Endothelial cell of umbilical vein (primary cell): ENCODE measurements around the gene DMRTC2. TPM values are rescaled to one million over a fixed set of nuclear protein-coding genes. Genes with fewer than 3 reads are reported as not detected.

Experiments
- BruUV-seq: library from RNA; stranded (reverse); fragments of 400-500 nt; replicated peaks from 2 replicates; lab custom pipeline; 2021; lab: Mats Ljungman, UMichigan
- CTCF ChIA-PET: fragments of 300-600, 350-600 bp; sonication (Branson Sonifier 250); formaldehyde crosslinking; loops from one replicate; lab custom pipeline; 2021; ENCODE audit warnings: antibody characterized with exemption, inconsistent platforms; lab: Charles Lee
- POLR2A ChIA-PET: fragments of 300-600, 350-600 bp; sonication (Branson Sonifier 250); formaldehyde crosslinking; loops from one replicate; lab custom pipeline; 2021; ENCODE audit warnings: antibody characterized with exemption, inconsistent platforms; lab: Charles Lee
- DNase-seq: peaks from one replicate; pipeline ENCODE4 v3.0.0-alpha.2; 2011; ENCODE audit warnings: low read depth, low spot score
- FAIRE-seq: peaks from 2 replicates; lab custom pipeline; 2011; peaks lifted over from hg19 to GRCh38; lab: Jason Lieb, UNC
- H2AFZ ChIP-seq: 2 replicates; pipeline ENCODE4 v1.6.0; 2012; ENCODE audit warnings: low read depth, low read length, control low read depth, inconsistent platforms
- H3K27ac ChIP-seq: 2 replicates; pipeline ENCODE4 v1.5.1; 2011; ENCODE audit warnings: low read depth, mild to moderate bottlenecking, control low read depth, low read length, moderate library complexity; ENCODE audit not compliant: insufficient read depth
- H3K27me3 ChIP-seq, 2 experiments: 2 replicates each; pipeline versions ENCODE4 v1.6.0 to v1.6.1; 2011; ENCODE audit warnings: low read length in 2 of 2, mixed read lengths in 1 of 2; ENCODE audit not compliant: control insufficient read depth in 2 of 2, insufficient read depth in 2 of 2
- H3K36me3 ChIP-seq, 2 experiments: 2 replicates in 1 of 2; 3 replicates in 1 of 2; pipeline ENCODE4 v1.5.1; 2011; ENCODE audit warnings: low read length in 2 of 2, mild to moderate bottlenecking in 1 of 2, moderate library complexity in 1 of 2; ENCODE audit not compliant: control insufficient read depth in 2 of 2, insufficient read depth in 2 of 2; ENCODE audit errors: extremely low read depth in 1 of 2
- H3K4me1 ChIP-seq: 3 replicates; pipeline ENCODE4 v1.5.1; 2011; ENCODE audit warnings: mild to moderate bottlenecking, low read length; ENCODE audit not compliant: control insufficient read depth, insufficient read depth; ENCODE audit errors: extremely low read depth
- H3K4me2 ChIP-seq: 2 replicates; pipeline ENCODE4 v1.6.1; 2011; ENCODE audit warnings: low read length, control low read depth, mixed read lengths; ENCODE audit not compliant: insufficient read depth
- H3K4me3 ChIP-seq, 3 experiments: fragments of 200-600 bp in 1 of 3; sonication (generic), shearing (Covaris generic) in 1 of 3; replicated peaks in 1 of 3; 2 replicates each; pipeline ENCODE4 v1.5.1; 2011 to 2016; ENCODE audit warnings: control low read depth in 3 of 3, low read length in 3 of 3, mild to moderate bottlenecking in 2 of 3, inconsistent platforms in 1 of 3, low read depth in 1 of 3, moderate library complexity in 1 of 3; ENCODE audit not compliant: insufficient read depth in 1 of 3
- H3K79me2 ChIP-seq: 2 replicates; pipeline ENCODE4 v1.6.0; 2012; ENCODE audit warnings: low read length, inconsistent platforms; ENCODE audit not compliant: control insufficient read depth, insufficient read depth
- H3K9ac ChIP-seq: replicated peaks from 2 replicates; pipeline ENCODE3; 2011; ENCODE audit warnings: low read length, control low read depth; ENCODE audit not compliant: insufficient read depth; ENCODE audit errors: extremely low read depth
- H3K9me1 ChIP-seq: replicated peaks from 3 replicates; pipeline ENCODE4 v1.6.0; 2011; ENCODE audit warnings: mild to moderate bottlenecking, low read length; ENCODE audit not compliant: control insufficient read depth, insufficient read depth; ENCODE audit errors: extremely low read depth
- H3K9me3 ChIP-seq: replicated peaks from 2 replicates; pipeline ENCODE4 v1.5.1; 2012; ENCODE audit warnings: low read length, inconsistent platforms; ENCODE audit not compliant: control insufficient read depth, insufficient read depth
- H4K20me1 ChIP-seq: replicated peaks from 2 replicates; pipeline ENCODE3; 2011; ENCODE audit warnings: mild to moderate bottlenecking, low read length; ENCODE audit not compliant: control insufficient read depth, insufficient read depth; ENCODE audit errors: extremely low read depth
- EZH2 ChIP-seq: IDR thresholded peaks from 2 replicates; pipeline ENCODE4 v1.6.1; 2012; ENCODE audit warnings: borderline replicate concordance, low read depth, mild to moderate bottlenecking, moderate library complexity, low read length, inconsistent platforms; ENCODE audit not compliant: severe bottlenecking
- FOS ChIP-seq: IDR thresholded peaks from 2 replicates; pipeline ENCODE4 v1.6.1; 2011; ENCODE audit warnings: mild to moderate bottlenecking, low read length, moderate library complexity, borderline replicate concordance; ENCODE audit not compliant: insufficient read depth
- GATA2 ChIP-seq: IDR thresholded peaks from 2 replicates; pipeline ENCODE4 v1.7.0; 2011; ENCODE audit warnings: low read depth, mild to moderate bottlenecking, moderate library complexity, mixed read lengths, low read length; ENCODE audit not compliant: insufficient read length, insufficient read depth
- JUN ChIP-seq: IDR thresholded peaks from 2 replicates; pipeline ENCODE4 v1.6.1; 2011; ENCODE audit warnings: borderline replicate concordance, low read depth; ENCODE audit not compliant: insufficient read length, insufficient read depth
- MYC ChIP-seq: IDR thresholded peaks from one replicate; pipeline ENCODE4 v1.6.1; 2011; ENCODE audit warnings: mild to moderate bottlenecking, low read depth, low read length
- POLR2A ChIP-seq: IDR thresholded peaks from 2 replicates; pipeline ENCODE4 v1.6.1; 2012; ENCODE audit warnings: low read depth, mild to moderate bottlenecking, control low read depth, low read length
- POLR2AphosphoS5 ChIP-seq: IDR thresholded peaks from 2 replicates; pipeline ENCODE4 v1.6.1; 2012; ENCODE audit warnings: low read depth, mild to moderate bottlenecking, control low read depth, low read length, moderate library complexity; ENCODE audit not compliant: insufficient read depth
- dilution Hi-C: fragments of 300-500 bp; cut with MboI; formaldehyde crosslinking; loops from one replicate; pipeline ENCODE4 v1.15.0; 2019; ENCODE audit warnings: low sequenced_read_pairs; ENCODE audit not compliant: extremely low pct_ligation_motif_present
- intact Hi-C: fragments of 100-400 bp; cut with micrococcal nuclease; formaldehyde crosslinking; loops from one replicate; pipeline ENCODE4 v1.10.0; 2022
- polyA plus RNA-seq, 4 experiments: library from polyadenylated mRNA; depleted of rRNA in 3 of 4; stranded (reverse) in 3 of 4; unstranded in 1 of 4; fragments of >200 nt; gene quantifications; 2 replicates each; pipeline versions ENCODE4 v1.2.1 to v1.2.3, GENCODE V29; 2011 to 2012; ENCODE audit warnings: missing spikeins in 1 of 4
- total RNA-seq: library from RNA; stranded (reverse); gene quantifications from 2 replicates; pipeline ENCODE4 v1.2.3, GENCODE V29; 2021
- TF ChIP-seq, protein P1 (sequence below), 2 donors: IDR thresholded peaks; 1 replicate in 1 of 2; 2 replicates in 1 of 2; pipeline ENCODE4 v1.5.1; 2011; ENCODE audit warnings: low read length in 2 of 2, mild to moderate bottlenecking in 2 of 2, moderate library complexity in 2 of 2, control low read depth in 1 of 2, inconsistent platforms in 1 of 2, low read depth in 1 of 2; ENCODE audit not compliant: insufficient read depth in 1 of 2; ENCODE audit errors: extremely low read depth in 1 of 2
- TF ChIP-seq, protein P2 (sequence below): IDR thresholded peaks from 2 replicates; pipeline ENCODE4 v1.6.1; 2011; ENCODE audit not compliant: insufficient read depth, insufficient read length

The DMRTC2 gene
- total and polyA plus RNA-seq, 2 donors (not counting 3 experiments of a cell fraction or from before 2014, with no cell fraction given), result not detected

GRCh38 chr19:41811036-41811435 is 33.8 kb upstream of the DMRTC2 start:
- no peaks in the 10 kb centered on the region for H3K36me3 ChIP-seq

More at GRCh38 chr19:41811036-41811435, 33.8 kb upstream of the DMRTC2 start:
- H3K27me3 ChIP-seq, result no peaks in the 10 kb centered on the region
- no peak overlapping the region for H3K27ac ChIP-seq
- H3K9me3 ChIP-seq, result no peaks in the 10 kb centered on the region
- dilution Hi-C loops (no loop called here), intact Hi-C loops (no loop called here)
- POLR2A ChIA-PET, result no interaction called here
- no peak for FAIRE-seq
- TF ChIP-seq POLR2AphosphoS5 (no peak), FOS (no peak), MYC (no peak), EZH2 (no peak), JUN (no peak), GATA2 (no peak), POLR2A (no peak)
- TF ChIP-seq, protein P1, sequence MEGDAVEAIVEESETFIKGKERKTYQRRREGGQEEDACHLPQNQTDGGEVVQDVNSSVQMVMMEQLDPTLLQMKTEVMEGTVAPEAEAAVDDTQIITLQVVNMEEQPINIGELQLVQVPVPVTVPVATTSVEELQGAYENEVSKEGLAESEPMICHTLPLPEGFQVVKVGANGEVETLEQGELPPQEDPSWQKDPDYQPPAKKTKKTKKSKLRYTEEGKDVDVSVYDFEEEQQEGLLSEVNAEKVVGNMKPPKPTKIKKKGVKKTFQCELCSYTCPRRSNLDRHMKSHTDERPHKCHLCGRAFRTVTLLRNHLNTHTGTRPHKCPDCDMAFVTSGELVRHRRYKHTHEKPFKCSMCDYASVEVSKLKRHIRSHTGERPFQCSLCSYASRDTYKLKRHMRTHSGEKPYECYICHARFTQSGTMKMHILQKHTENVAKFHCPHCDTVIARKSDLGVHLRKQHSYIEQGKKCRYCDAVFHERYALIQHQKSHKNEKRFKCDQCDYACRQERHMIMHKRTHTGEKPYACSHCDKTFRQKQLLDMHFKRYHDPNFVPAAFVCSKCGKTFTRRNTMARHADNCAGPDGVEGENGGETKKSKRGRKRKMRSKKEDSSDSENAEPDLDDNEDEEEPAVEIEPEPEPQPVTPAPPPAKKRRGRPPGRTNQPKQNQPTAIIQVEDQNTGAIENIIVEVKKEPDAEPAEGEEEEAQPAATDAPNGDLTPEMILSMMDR (IDR thresholded peaks at IDR 0.05; ENCODE audit: extremely low read depth in 1 of 2, insufficient read depth in 1 of 2, low read depth in 1 of 2, low read length in 2 of 2), result no peak
- TF ChIP-seq, protein P2, sequence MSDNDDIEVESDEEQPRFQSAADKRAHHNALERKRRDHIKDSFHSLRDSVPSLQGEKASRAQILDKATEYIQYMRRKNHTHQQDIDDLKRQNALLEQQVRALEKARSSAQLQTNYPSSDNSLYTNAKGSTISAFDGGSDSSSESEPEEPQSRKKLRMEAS, result no peak
- no TSS peak for BruUV-seq
- CTCF ChIA-PET, result interaction anchor here (1.0 to 1.8 kb wide), 3 partner anchors 16 to 57 kb away, joined by 5 to 10 read pairs (median 6); partner anchors contain the start of gene CEACAM6
- no peak overlapping the region for H3K9ac ChIP-seq
- no peak for DNase-seq
- H3K9me1 ChIP-seq, result no peaks in the 10 kb centered on the region
- no peaks in the 10 kb centered on the region for H4K20me1 ChIP-seq
- no peaks in the 10 kb centered on the region for H3K4me1 ChIP-seq
- no peak overlapping the region for H2AFZ ChIP-seq
- H3K4me2 ChIP-seq, result no peak overlapping the region
- H3K79me2 ChIP-seq, result no peaks in the 10 kb centered on the region
- no peak overlapping the region for H3K4me3 ChIP-seq
